Neural cell (in vitro differentiated cells): ENCODE data around the gene RFT1.

Experiments
- EZH2 ChIP-seq: fragments of 200-600, 300-800 bp; shearing (Covaris generic), sonication (generic); IDR thresholded peaks from 2 replicates; pipeline ENCODE4 v1.6.1; 2014; ENCODE audit warnings: antibody characterized with exemption, low read length, borderline replicate concordance, mild to moderate bottlenecking; ENCODE audit not compliant: insufficient read depth, poor library complexity, severe bottlenecking
- POLR2AphosphoS5 ChIP-seq: IDR thresholded peaks from 2 replicates; pipeline ENCODE4 v1.6.1; 2012
- RAD21 ChIP-seq: fragments of 450-650 bp; conservative IDR thresholded peaks from 2 replicates; pipeline ENCODE4 v1.6.1; 2014; ENCODE audit warnings: antibody characterized with exemption, mild to moderate bottlenecking, moderate library complexity
- REST ChIP-seq: IDR thresholded peaks from 2 replicates; pipeline ENCODE4 v1.6.1; 2012; ENCODE audit warnings: borderline replicate concordance
- TAF1 ChIP-seq: IDR thresholded peaks from 2 replicates; pipeline ENCODE4 v1.6.1; 2012; ENCODE audit warnings: low read depth
- TF ChIP-seq, protein P1 (sequence below): fragments of 450-650 bp; IDR thresholded peaks from 2 replicates; pipeline ENCODE4 v1.5.1; 2014; ENCODE audit warnings: antibody characterized with exemption, mild to moderate bottlenecking, moderate library complexity; ENCODE audit not compliant: poor library complexity, severe bottlenecking

DNA sequence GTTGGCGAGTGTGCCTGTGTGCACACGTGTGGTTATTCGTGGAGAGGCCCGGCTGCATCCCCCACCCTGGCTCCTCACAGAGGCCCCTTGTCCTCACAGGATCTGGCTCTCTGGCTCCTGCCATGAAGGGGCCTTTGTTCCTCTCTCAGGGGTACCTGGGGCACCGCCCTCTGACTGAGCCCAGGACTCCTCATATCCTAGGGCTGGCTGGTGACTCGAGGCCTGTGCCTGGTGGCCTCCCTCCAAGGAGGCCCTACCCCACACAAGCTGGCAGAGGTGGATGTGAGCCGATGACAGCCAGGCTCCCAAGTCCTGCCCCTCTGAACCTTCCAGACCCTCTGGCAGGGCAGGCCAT is 40.8 kb upstream of the RFT1 start:
- TF ChIP-seq, protein P1, sequence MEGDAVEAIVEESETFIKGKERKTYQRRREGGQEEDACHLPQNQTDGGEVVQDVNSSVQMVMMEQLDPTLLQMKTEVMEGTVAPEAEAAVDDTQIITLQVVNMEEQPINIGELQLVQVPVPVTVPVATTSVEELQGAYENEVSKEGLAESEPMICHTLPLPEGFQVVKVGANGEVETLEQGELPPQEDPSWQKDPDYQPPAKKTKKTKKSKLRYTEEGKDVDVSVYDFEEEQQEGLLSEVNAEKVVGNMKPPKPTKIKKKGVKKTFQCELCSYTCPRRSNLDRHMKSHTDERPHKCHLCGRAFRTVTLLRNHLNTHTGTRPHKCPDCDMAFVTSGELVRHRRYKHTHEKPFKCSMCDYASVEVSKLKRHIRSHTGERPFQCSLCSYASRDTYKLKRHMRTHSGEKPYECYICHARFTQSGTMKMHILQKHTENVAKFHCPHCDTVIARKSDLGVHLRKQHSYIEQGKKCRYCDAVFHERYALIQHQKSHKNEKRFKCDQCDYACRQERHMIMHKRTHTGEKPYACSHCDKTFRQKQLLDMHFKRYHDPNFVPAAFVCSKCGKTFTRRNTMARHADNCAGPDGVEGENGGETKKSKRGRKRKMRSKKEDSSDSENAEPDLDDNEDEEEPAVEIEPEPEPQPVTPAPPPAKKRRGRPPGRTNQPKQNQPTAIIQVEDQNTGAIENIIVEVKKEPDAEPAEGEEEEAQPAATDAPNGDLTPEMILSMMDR: no peak
- TF ChIP-seq REST (no peak), RAD21 (no peak), POLR2AphosphoS5 (no peak), TAF1 (no peak), EZH2 (no peak)
